GM21360 (cell line): ENCODE results near the gene PRKG1.

Experiments used
- ATAC-seq: cut with Tn5 transposase; IDR thresholded peaks from one replicate; pipeline ENCODE4 v1.9.1; 2021; ENCODE audit warnings: mild to moderate bottlenecking, moderate library complexity; ENCODE audit not compliant: unreplicated experiment

Gene PRKG1

GRCh38 chr10:52313933-52314821, 1239.9 kb downstream of the PRKG1 start, which contains the start of gene DKK1:
Gene DKK1, plus strand, starts transcription at chr10:52314281. Its CDS starts 154 bp downstream, at chr10:52314435.
- ATAC-seq: peak; percentile 75

GRCh38 chr10:52314822-52315552, 1240.7 kb downstream of the PRKG1 start:
- no peak for ATAC-seq

DNA sequence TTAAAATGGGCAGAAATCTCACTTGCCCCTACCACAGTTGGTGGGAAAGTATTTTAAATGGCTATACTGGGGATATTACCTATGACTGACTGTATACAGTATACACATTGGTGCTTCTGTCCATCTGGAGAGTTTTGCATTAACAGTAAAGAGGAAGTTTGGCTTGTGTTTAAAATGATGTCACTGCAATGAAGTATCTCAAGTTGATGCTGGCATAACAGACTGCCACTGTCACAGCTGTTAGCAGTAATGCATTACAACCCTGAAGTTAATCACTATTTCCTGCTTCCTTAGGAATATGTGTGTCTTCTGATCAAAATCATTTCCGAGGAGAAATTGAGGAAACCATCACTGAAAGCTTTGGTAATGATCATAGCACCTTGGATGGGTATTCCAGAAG, 1241.7 kb downstream of the PRKG1 start:
- no peak for ATAC-seq

DNA sequence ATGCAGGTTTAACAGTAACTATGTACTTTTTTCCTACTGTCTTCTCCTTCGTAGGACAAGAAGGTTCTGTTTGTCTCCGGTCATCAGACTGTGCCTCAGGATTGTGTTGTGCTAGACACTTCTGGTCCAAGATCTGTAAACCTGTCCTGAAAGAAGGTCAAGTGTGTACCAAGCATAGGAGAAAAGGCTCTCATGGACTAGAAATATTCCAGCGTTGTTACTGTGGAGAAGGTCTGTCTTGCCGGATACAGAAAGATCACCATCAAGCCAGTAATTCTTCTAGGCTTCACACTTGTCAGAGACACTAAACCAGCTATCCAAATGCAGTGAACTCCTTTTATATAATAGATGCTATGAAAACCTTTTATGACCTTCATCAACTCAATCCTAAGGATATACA, 1242.2 kb downstream of the PRKG1 start:
- ATAC-seq: no peak

DNA sequence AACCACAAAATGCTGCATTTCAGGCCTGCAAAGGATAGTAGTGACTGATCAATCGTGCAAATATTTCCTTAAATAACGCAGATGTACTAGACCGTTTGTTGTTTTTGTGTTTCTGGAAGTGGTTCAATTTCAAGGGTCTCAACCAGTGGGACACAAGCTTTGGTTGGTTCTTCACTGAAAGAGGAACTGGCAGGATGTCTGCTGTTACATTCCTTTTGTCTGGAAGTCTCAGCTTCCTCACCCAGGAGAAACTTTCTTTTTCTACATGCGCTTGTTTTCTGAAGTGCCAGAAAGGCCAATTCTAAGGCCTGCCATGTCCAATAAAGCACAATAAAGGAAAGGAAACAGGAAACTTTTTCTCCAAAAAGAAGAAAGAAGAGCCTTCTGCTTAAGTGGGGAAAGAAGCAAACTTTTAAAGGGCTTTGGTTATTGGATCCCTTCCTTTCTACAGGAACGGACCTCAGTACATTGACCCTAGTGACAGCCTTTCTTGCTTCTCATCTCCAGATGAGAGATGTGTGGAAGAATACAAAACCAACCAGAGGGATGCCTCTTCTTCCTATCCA, 1243.9 kb downstream of the PRKG1 start:
- no peak for ATAC-seq

DNA sequence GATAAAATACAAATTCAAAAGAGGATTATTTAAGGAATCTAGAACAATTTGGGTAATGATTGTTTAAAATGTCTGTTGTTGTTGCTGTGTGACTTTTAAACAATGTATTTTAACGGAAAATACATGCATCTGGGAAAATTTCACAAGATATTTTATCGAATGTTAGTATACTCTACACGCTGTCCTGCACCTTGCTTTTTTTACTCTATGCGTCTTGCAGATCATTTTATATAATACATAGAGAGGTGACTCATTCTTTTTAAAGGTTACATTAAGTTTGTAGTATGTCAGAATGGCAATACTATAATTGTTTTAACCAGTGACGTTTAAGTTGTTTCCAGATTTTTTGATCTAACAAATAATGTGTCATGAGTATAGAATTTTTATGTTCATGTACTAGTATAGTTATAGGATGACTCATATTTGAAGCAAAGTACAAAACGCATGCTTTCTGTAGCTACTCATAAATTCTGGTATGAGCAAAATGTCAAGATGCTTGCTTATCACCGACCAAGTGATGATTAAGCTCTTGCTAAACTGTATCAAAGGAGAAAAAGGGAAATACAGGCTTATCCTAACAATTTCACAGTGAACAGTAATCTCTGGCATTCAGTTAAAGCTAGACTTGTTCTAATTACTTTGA, 1244.7 kb downstream of the PRKG1 start:
- no peak for ATAC-seq

DNA sequence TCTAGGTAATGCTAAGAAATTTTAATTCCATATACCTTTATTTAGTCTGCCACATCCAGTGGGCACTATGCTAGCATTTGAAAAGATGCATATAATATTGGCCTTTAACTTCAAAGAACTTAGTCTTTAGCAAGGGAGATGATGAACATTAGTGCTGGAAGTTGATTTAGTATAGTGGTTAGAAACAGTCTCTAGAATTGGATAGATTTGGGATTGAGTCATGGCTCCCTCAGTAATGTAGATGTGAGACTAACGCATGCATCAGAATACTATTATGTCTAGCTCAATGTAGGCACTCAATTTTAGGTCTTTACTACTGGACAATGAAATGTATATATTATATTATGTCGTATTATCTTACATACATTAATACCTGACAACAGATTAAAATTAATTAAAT, 1245.6 kb downstream of the PRKG1 start:
- no peak for ATAC-seq

- ATAC-seq: no peak
Observed at GRCh38 chr10:52322323-52322722, 1248.0 kb downstream of the PRKG1 start.

DNA sequence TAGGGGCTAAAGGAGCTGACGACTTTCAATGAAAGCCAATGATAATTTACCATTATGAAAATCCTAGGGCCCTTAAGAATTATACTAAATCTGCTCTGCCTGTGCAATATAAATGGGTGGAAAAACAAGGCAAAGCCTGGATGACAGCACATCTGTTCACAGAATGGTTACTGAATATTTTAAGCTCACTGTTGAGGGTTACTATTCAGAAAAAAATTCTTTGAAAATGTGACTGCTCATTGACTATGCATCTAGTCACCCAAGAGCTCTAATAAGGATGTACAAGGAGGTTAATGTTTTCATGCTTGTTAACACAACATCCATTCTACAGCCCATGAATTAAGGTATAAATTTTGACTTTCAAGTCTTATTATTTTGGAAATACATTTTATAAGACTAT, 1248.6 kb downstream of the PRKG1 start:
- no peak for ATAC-seq

DNA sequence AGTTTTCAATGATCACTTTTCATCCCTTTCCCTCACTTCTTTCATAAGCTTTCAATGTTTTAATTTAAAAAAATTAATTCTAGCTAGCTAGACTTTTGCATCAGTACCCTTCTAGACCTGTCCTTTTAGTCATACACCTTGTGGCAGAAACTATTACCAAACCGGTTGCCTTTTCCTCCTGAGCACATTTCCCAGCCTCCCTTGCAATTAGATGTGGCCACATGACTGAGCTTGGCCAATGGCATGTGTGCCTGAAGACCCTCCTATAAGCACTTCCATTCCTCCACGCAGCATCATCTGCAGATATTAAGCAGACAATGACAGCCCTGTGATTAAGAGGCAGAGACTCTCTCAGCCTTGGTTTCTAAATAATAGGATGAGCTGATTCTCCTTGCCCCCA, 1252.1 kb downstream of the PRKG1 start:
- no peak for ATAC-seq

DNA sequence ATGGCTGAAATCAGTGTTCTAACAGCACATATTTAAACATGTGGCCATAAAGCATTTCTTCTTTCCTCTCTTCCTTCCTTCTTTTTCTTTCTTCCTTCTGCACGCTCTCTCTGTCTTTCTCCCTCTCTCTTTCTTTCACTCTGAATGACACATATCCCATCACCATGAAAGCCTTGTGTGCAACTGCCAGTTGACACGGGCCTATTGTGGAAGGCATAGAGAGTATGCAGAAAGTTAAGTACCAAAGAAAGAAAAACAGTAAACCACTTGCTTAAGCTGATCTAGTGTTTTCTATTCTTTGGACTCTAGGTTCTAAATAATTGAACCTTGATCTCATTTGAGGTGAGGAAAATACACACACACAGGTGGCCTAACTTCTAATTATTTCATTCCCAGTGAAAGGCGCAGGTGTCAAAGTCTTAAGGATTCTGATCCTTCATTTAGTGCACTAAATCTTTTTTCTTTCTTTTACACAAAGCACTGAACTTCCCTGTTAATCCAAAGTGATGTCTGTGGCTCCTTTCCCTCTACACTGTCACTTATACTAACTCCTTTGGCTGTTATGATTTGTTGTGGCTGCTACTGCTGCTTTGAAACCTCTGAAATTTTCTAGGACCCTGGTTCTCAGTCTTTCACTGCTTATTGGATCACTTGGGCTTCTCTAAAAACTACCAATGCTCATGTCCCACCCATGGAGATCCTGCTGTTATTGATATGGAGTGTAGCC, 1257.5 kb downstream of the PRKG1 start:
- no peak for ATAC-seq

DNA sequence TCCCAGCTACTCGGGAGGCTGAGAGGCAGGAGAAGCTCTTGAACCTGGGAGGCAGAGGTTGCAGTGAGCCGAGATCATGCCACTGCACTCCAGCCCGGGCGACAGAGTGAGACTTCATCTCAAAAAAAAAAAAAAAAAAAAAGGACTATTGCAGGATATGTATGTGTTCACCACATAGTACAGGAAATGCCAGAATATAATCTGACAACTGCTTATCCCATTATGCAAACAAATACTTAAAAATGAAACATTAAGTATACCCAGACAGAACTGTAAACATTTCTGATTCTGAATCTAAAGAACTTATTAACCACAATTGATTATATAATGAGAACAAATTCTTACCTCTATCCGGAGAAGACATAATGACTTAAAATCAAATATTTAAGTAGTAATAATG, 1258.5 kb downstream of the PRKG1 start:
- no peak for ATAC-seq

DNA sequence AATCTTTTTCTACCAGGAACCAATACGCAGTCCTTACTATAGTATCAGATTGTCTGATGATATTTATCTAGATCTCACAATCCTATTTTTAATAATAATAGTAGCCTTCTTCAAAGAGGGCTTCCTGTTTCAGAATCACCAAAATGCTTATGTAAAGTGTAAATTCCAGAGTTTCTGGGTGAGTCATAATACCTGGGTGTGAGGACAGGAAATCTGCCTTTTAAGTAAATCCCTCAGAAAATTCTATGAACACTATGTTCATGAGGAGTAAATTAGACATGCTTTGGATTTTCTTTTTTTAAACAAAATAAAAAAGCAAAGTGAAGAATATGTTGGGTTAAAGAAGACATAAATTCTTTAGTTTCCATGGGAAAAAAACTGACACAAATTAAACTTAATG, 1260.3 kb downstream of the PRKG1 start:
- ATAC-seq: no peak

- no peak for ATAC-seq
Observed at GRCh38 chr10:52335665-52336064, 1261.4 kb downstream of the PRKG1 start.

DNA sequence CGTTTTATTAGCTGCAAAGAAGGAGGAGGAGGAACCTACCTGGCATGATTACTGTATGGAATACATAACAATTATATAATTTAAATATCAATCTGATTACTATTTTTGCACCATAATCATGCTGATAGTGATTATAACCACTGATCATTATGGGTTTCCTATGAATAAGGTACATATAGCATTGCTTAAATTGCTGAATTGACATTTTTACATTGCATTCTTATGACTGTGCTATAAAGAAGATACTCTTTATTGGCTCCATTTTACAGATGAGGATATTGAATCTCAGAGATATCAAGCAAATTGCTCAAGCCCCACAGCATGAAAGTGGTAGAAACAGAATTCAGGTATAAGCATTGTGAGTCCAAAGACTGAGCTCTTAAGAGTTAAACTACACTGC, 1262.9 kb downstream of the PRKG1 start:
- no peak for ATAC-seq

GRCh38 chr10:52343439-52343838, 1269.2 kb downstream of the PRKG1 start:
- no peak for ATAC-seq

- no peak for ATAC-seq
Observed at GRCh38 chr10:52346394-52347326, 1272.4 kb downstream of the PRKG1 start.

GRCh38 chr10:52347327-52347667, 1273.0 kb downstream of the PRKG1 start:
- no peak for ATAC-seq
